H54 (cell line): Measurements from ENCODE around the gene LAX1.
"Not testable (repeated sequence)": the region's sequence is repeated elsewhere in the genome, so short reads cannot be mapped to it uniquely, and the experiment has no call there.

ENCODE experiments used
- DNase-seq: peaks from one replicate; pipeline ENCODE4 v3.0.0; 2011; ENCODE audit warnings: low spot score, mixed read lengths; ENCODE audit not compliant: insufficient read length
- FAIRE-seq: peaks from 3 replicates; lab custom pipeline; 2011; peaks lifted over from hg19 to GRCh38; lab: Jason Lieb, UNC
- POLR2A ChIP-seq: IDR thresholded peaks from 2 replicates; pipeline ENCODE4 v1.6.1; 2011; ENCODE audit warnings: low read depth, mild to moderate bottlenecking, low read length

Gene LAX1

GRCh38 chr1:203756036-203756435 lies 8.9 kb upstream of the LAX1 start:
- FAIRE-seq (no peak), DNase-seq (no peak)
- TF ChIP-seq POLR2A, result no peak

GRCh38 chr1:203758749-203759148 lies 6.2 kb upstream of the LAX1 start:
- not testable (repeated sequence) for FAIRE-seq, DNase-seq

GRCh38 chr1:203760506-203760905 lies 4.5 kb upstream of the LAX1 start:
- FAIRE-seq, result no peak
- TF ChIP-seq POLR2A, result no peak
- DNase-seq, result no peak

- not testable (repeated sequence) for DNase-seq, FAIRE-seq
Measured at GRCh38 chr1:203761958-203762357, 3.0 kb upstream of the LAX1 start.

- TF ChIP-seq POLR2A, result no peak
- DNase-seq (no peak), FAIRE-seq (no peak)
Measured at GRCh38 chr1:203763505-203763904, 1.5 kb upstream of the LAX1 start.

GRCh38 chr1:203764105-203765028 lies 616 bp upstream of the LAX1 start:
- FAIRE-seq (no peak), DNase-seq (no peak)
- no peak for TF ChIP-seq POLR2A

- FAIRE-seq, result no peak
- no peak for DNase-seq
- no peak for TF ChIP-seq POLR2A
Measured at GRCh38 chr1:203768256-203768655, 3.3 kb downstream of the LAX1 start.

GRCh38 chr1:203769505-203770343 lies 4.7 kb downstream of the LAX1 start:
- TF ChIP-seq POLR2A, result no peak
- DNase-seq (no peak), FAIRE-seq (no peak)

GRCh38 chr1:203771901-203772301 lies 6.9 kb downstream of the LAX1 start:
- no peak for FAIRE-seq
- TF ChIP-seq POLR2A, result no peak
- DNase-seq, result no peak

GRCh38 chr1:203772836-203773235 lies 7.9 kb downstream of the LAX1 start:
- TF ChIP-seq POLR2A, result no peak
- no peak for DNase-seq
- FAIRE-seq, result no peak

GRCh38 chr1:203776636-203777035 lies 11.7 kb downstream of the LAX1 start:
- no peak for FAIRE-seq
- no peak for TF ChIP-seq POLR2A
- DNase-seq, result no peak

GRCh38 chr1:203777596-203777995 lies 12.6 kb downstream of the LAX1 start:
- no peak for FAIRE-seq
- TF ChIP-seq POLR2A, result no peak
- no peak for DNase-seq

GRCh38 chr1:203778146-203778545 lies 13.2 kb downstream of the LAX1 start:
- FAIRE-seq, result no peak
- no peak for TF ChIP-seq POLR2A
- no peak for DNase-seq

GRCh38 chr1:203778789-203779188 lies 13.8 kb downstream of the LAX1 start:
- FAIRE-seq, result no peak
- no peak for DNase-seq
- no peak for TF ChIP-seq POLR2A
